Gastroesophageal sphincter (tissue), 4 donors: ENCODE data around the gene NMNAT1. TPM values are rescaled to one million over a fixed set of nuclear protein-coding genes. Genes with fewer than 3 reads are reported as not detected.

Experiments
- ATAC-seq: fragments of 150-250 bp; one replicate; pipeline ENCODE4 v1.9.1; 2016; ENCODE audit warnings: mild to moderate bottlenecking, moderate library complexity
- H3K27ac ChIP-seq, 4 donors: fragments of 200-600 bp; sonication (generic) in 3 of 4; 1 replicate in 3 of 4; 2 replicates in 1 of 4; pipeline ENCODE4 v1.5.1; 2016 to 2019
- H3K27me3 ChIP-seq: fragments of 200-600 bp; sonication (generic); one replicate; pipeline ENCODE4 v1.5.1; 2019
- H3K36me3 ChIP-seq, 2 donors: fragments of 200-600 bp; sonication (generic); one replicate each; pipeline ENCODE4 v1.5.1; 2019; ENCODE audit warnings: control low read depth in 1 of 2
- H3K4me1 ChIP-seq, 3 donors: fragments of 200-600 bp; sonication (generic); 1 replicate in 2 of 3; 2 replicates in 1 of 3; pipeline ENCODE4 v1.5.1; 2016 to 2019; ENCODE audit warnings: control low read depth in 2 of 3
- H3K4me3 ChIP-seq, 2 donors: fragments of 200-600 bp; sonication (generic); one replicate each; pipeline ENCODE4 v1.5.1; 2019; ENCODE audit warnings: mild to moderate bottlenecking in 1 of 2, moderate library complexity in 1 of 2
- H3K9me3 ChIP-seq, 3 donors: fragments of 200-600 bp; sonication (generic); one replicate each; pipeline ENCODE4 v1.5.1; 2017 to 2019; ENCODE audit warnings: control low read depth in 2 of 3
- EP300 ChIP-seq: sonication (generic); formaldehyde crosslinking; IDR thresholded peaks from one replicate; pipeline ENCODE4 v1.6.1; 2017; ENCODE audit warnings: antibody characterized with exemption, mild to moderate bottlenecking
- POLR2A ChIP-seq, 2 donors: fragments of 450-650 bp; IDR thresholded peaks; one replicate each; pipeline ENCODE4 v1.6.1; 2017; ENCODE audit warnings: antibody characterized with exemption in 2 of 2, mild to moderate bottlenecking in 2 of 2, moderate library complexity in 1 of 2
- POLR2AphosphoS5 ChIP-seq: sonication (generic); formaldehyde crosslinking; IDR thresholded peaks from one replicate; pipeline ENCODE4 v1.6.1; 2017; ENCODE audit warnings: antibody characterized with exemption
- WGBS, 2 donors: methylation state at CpG; one replicate each; pipeline ENCODE4 v1.1.5; 2018; ENCODE audit warnings: low coverage in 1 of 2; 5-methylcytosine and 5-hydroxymethylcytosine counted together
- total RNA-seq, 4 donors: library from RNA; depleted of rRNA; stranded (reverse); fragments of >200 nt; gene quantifications; one replicate each; pipeline ENCODE4 v1.1.0, GENCODE V29; 2016
- TF ChIP-seq, protein P1 (sequence below), 4 experiments: fragments of 200-600 bp in 2 of 4; fragments of 450-650 bp in 2 of 4; sonication (generic) in 1 of 4; IDR thresholded peaks; one replicate each; pipeline ENCODE4 v1.5.1; 2017 to 2019; ENCODE audit warnings: antibody characterized with exemption in 4 of 4, mild to moderate bottlenecking in 2 of 4, moderate library complexity in 2 of 4

The NMNAT1 gene
- total RNA-seq, 4 donors from 2014 or later = 6.1 to 12.6 (median 9.7) TPM

DNA sequence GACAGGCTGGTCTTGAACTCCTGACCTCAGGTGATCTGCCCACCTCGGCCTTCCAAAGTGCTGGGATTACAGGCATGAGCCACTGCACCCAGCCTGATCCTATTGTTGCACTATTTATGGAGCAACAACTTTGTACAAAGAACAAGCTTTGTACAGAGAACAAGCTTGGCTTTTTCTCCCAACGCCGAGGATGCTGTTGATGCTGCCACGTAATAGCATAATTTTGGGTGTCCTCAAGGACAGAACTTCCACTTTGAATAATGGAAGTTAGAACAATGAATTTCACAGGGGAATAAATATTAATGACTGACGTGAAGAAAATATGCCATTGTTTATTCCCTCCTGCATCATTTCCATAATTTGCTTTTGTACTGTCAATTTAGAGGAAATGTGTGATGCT, 41.0 kb downstream of the NMNAT1 start:
- Histone ChIP-seq H3K27me3 (no peaks in the 10 kb centered on the region), H3K4me1 (peaks cover 0 to 12% (median 0%) of the 10 kb centered on the region in 3 donors), H3K36me3 (peaks cover 0 to 50% of the 10 kb centered on the region in 2 donors), H3K27ac (peak overlapping the region; percentile 9 to 74 (median 68)), H3K9me3 (no peaks in the 10 kb centered on the region), H3K4me3 (no peak overlapping the region)
- ATAC-seq = no peak
- no peak for TF ChIP-seq POLR2A (IDR thresholded peaks at IDR 0.05)
- TF ChIP-seq, protein P1, sequence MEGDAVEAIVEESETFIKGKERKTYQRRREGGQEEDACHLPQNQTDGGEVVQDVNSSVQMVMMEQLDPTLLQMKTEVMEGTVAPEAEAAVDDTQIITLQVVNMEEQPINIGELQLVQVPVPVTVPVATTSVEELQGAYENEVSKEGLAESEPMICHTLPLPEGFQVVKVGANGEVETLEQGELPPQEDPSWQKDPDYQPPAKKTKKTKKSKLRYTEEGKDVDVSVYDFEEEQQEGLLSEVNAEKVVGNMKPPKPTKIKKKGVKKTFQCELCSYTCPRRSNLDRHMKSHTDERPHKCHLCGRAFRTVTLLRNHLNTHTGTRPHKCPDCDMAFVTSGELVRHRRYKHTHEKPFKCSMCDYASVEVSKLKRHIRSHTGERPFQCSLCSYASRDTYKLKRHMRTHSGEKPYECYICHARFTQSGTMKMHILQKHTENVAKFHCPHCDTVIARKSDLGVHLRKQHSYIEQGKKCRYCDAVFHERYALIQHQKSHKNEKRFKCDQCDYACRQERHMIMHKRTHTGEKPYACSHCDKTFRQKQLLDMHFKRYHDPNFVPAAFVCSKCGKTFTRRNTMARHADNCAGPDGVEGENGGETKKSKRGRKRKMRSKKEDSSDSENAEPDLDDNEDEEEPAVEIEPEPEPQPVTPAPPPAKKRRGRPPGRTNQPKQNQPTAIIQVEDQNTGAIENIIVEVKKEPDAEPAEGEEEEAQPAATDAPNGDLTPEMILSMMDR (IDR thresholded peaks at IDR 0.05) = no peak
- TF ChIP-seq EP300 = no peak
- TF ChIP-seq POLR2AphosphoS5 = no peak
- 67 to 91% methylated on average over 4 to 5 of the region's 5 CpGs for WGBS, 2 donors

DNA sequence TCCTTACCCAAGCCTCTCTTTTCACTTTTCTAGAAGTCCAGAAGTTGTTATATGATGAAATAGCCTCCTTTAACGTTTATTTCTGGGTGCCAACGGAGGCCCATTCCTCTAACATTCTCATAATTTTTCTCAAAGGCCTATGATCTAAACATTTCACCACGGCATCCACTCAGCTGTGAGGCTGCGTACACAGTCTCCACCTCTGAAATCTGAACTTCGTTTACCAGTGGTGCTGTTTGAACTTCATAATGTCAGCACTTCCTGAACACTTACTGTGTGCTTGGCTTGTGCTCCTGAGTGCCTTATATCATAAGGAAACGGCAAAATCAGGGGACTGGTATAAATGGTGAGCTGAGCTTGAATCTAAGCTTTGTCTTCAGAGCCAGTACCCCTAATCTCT, 41.7 kb downstream of the NMNAT1 start:
- Histone ChIP-seq H3K27ac (peak overlapping the region; percentile 12 to 74 (median 68)), H3K4me3 (no peak overlapping the region), H3K36me3 (peaks cover 0 to 47% of the 10 kb centered on the region in 2 donors), H3K27me3 (no peaks in the 10 kb centered on the region), H3K4me1 (peaks cover 0 to 15% (median 0%) of the 10 kb centered on the region in 3 donors), H3K9me3 (no peaks in the 10 kb centered on the region)
- WGBS, 2 donors = 5 to 7% methylated on average over 3 to 6 of the region's 6 CpGs
- TF ChIP-seq EP300 (no peak), POLR2A (IDR thresholded peaks at IDR 0.05) (no peak)
- ATAC-seq = peak; percentile 57

DNA sequence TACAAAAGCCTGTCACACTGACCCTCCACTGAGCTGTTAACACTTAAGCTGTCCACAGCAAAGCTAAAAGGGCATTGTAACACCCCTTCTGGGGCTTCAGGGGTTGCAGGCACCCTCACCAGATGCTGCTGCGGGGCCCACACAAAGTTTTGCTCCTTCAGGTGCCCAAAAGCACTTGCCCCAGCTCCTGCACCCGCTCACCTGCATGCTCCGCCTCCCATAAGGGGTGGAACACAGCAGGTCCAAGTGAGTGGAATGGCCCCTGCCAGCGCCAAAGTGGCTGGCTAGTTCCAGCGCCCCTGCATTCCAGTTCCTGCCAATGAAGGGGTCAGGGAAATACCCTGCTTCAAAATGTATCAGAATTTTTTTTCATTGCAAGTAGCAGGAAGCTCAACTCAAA, 46.5 kb downstream of the NMNAT1 start:
- no peak for ATAC-seq
- no CpG with 5 or more reads among the region's 5 CpGs for whole genome bisulfite sequencing, 2 donors
- H3K27ac ChIP-seq = no peak overlapping the region

DNA sequence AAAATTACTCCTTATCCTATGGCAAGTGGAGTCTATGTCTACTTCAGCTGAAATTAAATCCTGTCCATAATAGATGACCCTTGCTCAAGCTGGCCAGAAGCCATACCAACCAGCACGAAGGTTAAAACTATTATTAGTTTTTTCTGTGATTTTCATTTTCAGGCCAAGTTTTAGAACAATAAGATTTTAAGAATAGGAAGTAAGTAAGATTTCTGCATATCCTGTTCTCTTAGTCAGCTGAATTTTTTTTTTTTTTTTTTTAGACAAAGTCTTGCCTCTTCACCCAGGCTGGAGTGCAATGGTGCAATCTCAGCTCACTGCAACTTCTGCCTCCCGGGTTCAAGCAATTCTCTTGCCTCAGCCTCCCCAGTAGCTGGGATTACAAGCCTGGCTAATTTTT, 47.7 kb downstream of the NMNAT1 start:
- Histone ChIP-seq H3K27ac (peak overlapping the region in 2 of 4 donors; percentile 26 to 51), H3K36me3 (peaks cover 0 to 5% of the 10 kb centered on the region in 2 donors), H3K9me3 (no peaks in the 10 kb centered on the region), H3K4me1 (peaks cover 0 to 17% (median 0%) of the 10 kb centered on the region in 3 donors), H3K4me3 (no peak overlapping the region), H3K27me3 (no peaks in the 10 kb centered on the region)
- 60 to 61% methylated on average over 2 of the region's 2 CpGs for WGBS, 2 donors
- TF ChIP-seq POLR2AphosphoS5 = no peak
- TF ChIP-seq POLR2A (IDR thresholded peaks at IDR 0.05) = no peak
- no peak for TF ChIP-seq EP300
- TF ChIP-seq, protein P1 (IDR thresholded peaks at IDR 0.05) = no peak
- ATAC-seq = peak; percentile 40

More for the DNA sequence above, 46.5 kb downstream of the NMNAT1 start:
- H3K36me3 ChIP-seq = peaks cover 0 to 5% of the 10 kb centered on the region in 2 donors
- H3K27me3 ChIP-seq = no peaks in the 10 kb centered on the region
- peaks cover 0 to 27% (median 0%) of the 10 kb centered on the region in 3 donors for H3K4me1 ChIP-seq
- no peak overlapping the region for H3K4me3 ChIP-seq
- H3K9me3 ChIP-seq = no peaks in the 10 kb centered on the region
- TF ChIP-seq, protein P1 (IDR thresholded peaks at IDR 0.05) = no peak
- no peak for TF ChIP-seq POLR2AphosphoS5
- no peak for TF ChIP-seq EP300
- no peak for TF ChIP-seq POLR2A (IDR thresholded peaks at IDR 0.05)

DNA sequence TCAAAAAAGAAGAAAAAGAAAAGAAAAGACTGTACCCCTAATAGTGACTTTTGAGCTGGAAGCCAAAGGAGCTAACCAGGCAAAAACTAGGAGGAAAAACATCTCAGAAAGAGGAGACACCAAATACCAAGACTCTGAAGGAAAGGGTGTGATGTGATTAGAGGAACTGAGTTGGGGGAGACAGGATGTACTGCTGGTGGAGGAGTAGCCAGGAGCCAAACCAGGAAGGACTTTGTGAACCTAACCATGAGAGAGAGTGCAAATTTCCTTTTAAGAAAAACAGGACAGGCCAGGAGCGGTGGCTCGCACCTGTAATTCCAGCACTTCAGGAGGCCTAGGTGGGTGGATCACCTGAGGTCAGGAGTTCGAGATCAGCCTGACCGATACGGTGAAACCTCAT, 49.6 kb downstream of the NMNAT1 start:
- Histone ChIP-seq H3K27me3 (peaks cover 11% of the 10 kb centered on the region), H3K9me3 (no peaks in the 10 kb centered on the region), H3K4me3 (no peak overlapping the region), H3K36me3 (peaks cover 0 to 5% of the 10 kb centered on the region in 2 donors), H3K27ac (peak overlapping the region in 2 of 4 donors; percentile 26 to 39), H3K4me1 (peaks cover 0 to 31% (median 0%) of the 10 kb centered on the region in 3 donors)
- ATAC-seq = no peak
- WGBS, 2 donors = 88% methylated on average over 5 of the region's 5 CpGs; no CpG with 5 or more reads in 1 of the 2 donors
- TF ChIP-seq POLR2AphosphoS5 (no peak), POLR2A (IDR thresholded peaks at IDR 0.05) (no peak), EP300 (no peak)
- TF ChIP-seq, protein P1 (IDR thresholded peaks at IDR 0.05) = no peak
